VCaP (cell line): ENCODE results near the gene SH3BP5.

ENCODE experiments used
- H3K27ac ChIP-seq: fragments of 450-650 bp; 2 replicates; pipeline ENCODE4 v1.5.1; 2017
- CTCF ChIP-seq: fragments of 450-650 bp; conservative IDR thresholded peaks from 2 replicates; pipeline ENCODE4 v1.5.1; 2017; ENCODE audit warnings: mild to moderate bottlenecking, moderate library complexity

SH3BP5 gene

GRCh38 chr3:15354485-15354884, 22.1 kb upstream of the SH3BP5 start:
- no peak for TF ChIP-seq CTCF
- no peak overlapping the region for H3K27ac ChIP-seq

DNA sequence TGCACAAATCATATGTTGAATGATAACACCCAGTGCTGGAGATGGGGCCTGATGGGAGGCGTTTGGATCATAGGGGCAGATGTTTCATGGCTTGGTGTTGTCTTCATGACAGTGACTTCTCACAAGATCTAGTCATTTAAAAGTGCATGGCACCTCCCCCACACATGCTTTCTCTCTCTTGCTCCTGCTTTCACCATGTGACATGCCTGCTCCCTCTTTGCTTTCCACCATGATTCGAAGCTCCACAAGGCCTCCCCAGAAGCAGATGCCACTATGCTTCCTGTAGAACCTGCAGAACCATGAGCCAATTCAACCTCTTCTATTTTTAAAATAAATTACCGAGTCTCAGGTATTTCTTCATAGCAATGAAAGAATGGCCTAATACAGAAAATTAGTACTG, 17.8 kb upstream of the SH3BP5 start:
- H3K27ac ChIP-seq, result no peak overlapping the region
- no peak for TF ChIP-seq CTCF

DNA sequence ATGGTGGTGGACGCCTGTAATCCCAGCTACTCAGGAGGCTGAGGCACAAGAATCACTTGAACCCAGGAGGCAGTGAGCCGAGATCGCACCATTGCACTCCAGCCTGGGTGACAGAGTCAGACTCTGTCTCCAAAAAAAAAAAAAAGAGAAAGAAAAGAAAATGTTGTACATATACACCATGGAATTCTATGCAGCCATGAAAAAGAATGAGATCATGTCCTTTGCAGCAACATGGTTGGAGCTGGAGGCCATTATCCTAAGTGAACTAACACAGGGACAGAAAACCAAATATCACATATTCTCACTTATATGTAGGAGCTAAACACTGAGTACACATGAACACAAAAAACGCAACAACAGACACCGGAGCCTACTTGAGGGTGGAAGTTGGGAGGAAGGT, 17.1 kb upstream of the SH3BP5 start:
- H3K27ac ChIP-seq, result peak overlapping the region; percentile 65; the same call in 1 of the 2 replicates

- no peak for TF ChIP-seq CTCF
- H3K27ac ChIP-seq, result peak overlapping the region; percentile 65
Observed at GRCh38 chr3:15348246-15348645, 15.9 kb upstream of the SH3BP5 start.

DNA sequence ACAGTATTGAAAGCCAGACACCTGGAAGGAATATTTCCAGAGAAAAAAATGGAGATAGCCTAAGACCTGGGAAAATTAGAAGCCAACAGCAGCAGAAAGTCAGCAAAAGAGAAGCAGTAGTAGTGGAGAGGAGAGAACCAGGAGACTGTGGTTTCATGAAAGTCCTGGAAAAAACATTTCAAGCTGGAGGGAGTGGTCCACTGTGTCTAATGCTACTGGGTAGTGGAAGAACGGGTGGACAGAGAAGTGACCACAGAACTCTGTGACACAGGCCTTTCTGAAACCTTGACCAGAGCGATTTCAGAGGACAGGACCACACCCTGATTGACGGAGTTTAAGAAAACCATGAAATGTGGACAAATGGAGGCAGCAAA, 15.3 kb upstream of the SH3BP5 start:
- peak overlapping the region; percentile 65 for H3K27ac ChIP-seq
- TF ChIP-seq CTCF, result no peak

DNA sequence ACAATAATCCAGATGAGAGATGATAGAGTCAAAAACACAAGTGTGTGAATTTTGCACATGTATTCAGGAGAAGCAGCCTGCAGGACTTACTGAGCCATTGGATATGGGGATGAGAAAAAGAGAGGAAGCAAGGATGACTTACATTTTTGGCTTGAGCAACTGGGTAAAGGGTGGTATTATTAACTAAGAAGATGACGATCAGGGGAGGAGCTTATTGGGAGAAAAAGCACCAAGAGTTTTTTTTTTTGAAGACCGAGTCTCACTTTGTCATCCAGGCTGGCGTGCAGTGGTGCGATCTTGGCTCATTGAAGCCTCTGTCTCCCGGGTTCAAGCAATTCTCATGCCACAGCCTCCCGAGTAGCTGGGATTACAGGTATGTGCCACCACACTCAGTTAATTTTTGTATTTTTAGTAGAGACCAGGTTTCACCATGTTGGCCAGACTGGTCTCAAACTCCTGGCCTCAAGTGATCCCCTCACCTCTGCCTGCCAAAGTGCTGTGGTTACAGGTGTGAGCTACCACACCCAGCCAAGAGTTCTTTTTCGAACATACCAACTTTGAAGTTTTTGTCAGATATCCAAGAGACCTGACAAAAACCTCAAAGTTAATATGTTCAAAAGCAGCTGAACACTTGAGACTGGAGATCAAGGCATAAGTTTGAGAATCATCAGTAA, 14.8 kb upstream of the SH3BP5 start:
- H3K27ac ChIP-seq, result peak overlapping the region; percentile 65
- no peak for TF ChIP-seq CTCF

DNA sequence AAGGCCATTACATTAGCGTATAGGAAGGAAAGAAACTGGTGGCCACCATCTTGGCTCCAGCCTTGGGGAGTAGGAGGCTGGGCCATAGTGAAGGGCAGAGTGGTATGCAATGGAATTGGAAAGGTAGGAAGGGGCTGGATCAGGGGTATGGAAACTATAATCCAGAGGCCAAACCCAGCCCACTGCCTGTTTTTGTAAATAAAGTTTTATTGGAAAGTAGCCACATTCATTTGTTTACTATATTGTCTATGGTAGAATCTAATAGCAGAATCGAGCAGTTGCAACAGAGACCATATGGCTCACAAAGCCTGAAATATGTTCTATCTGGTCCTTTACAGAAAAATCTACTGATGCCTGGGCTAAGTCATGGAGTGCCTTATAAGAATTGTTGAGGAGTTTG, 14.1 kb upstream of the SH3BP5 start:
- H3K27ac ChIP-seq, result no peak overlapping the region
- no peak for TF ChIP-seq CTCF

DNA sequence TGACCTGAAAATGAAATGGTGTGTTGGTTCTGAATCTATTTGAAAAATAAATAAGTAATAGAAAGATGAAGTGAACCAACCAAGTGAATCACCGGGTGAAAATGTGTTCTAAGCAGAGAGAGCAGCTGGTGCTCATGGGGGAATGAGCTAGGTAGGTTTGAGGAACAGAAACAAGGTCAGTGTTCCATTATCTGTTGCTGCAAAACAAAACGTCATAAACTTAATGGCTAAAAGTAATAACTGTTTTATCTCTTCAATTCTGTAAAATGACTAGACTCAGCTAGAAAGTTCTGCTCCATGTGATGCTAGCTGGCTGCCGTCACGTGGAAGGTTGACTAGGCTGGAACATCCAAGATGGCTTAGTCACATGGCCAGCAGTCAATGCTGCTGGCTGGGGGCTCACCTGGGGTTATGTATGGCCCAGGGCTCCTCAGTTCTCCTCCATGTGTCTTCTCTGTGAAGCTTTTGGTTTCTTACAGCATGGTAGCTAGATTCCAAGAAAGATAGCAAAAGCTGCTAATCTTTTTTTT, 13.3 kb upstream of the SH3BP5 start:
- no peak overlapping the region for H3K27ac ChIP-seq
- no peak for TF ChIP-seq CTCF
